Stomach (tissue), 4 donors: ENCODE results near the gene VWC2L.

Source experiments
- CTCF ChIP-seq, 7 experiments: fragments of 450-650 bp in 4 of 7; fragments of 200-600 bp in 3 of 7; sonication (generic) in 3 of 7; IDR thresholded peaks; one replicate each; pipeline ENCODE4 v1.5.1; 2016 to 2019; ENCODE audit warnings: antibody characterized with exemption in 7 of 7, control low read depth in 2 of 7, mild to moderate bottlenecking in 1 of 7
- EP300 ChIP-seq: sonication (generic); formaldehyde crosslinking; IDR thresholded peaks from one replicate; pipeline ENCODE4 v1.6.1; 2017; ENCODE audit warnings: antibody characterized with exemption
- POLR2AphosphoS5 ChIP-seq, 3 donors: sonication (generic); formaldehyde crosslinking; IDR thresholded peaks; one replicate each; pipeline ENCODE4 v1.6.1; 2016; ENCODE audit warnings: antibody characterized with exemption in 3 of 3

DNA sequence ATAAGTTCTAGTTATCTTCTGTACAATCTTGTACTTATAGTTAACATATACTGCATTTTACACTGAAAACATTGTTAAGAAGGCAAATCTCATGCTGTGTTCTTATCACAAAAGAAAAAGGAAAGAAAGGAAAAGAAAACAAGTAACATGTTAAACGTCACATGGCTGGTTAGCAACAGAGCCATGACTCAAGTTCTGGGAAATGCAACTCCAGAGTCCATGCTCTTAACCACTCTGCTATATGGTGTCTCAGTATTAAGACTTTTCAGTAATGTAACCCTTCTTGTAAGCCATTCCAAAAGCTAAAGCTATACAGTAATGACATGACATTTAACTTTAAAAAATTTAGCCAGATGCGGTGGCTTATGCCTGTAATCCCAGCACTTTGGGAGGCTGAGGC is 217.2 kb downstream of the VWC2L start:
- TF ChIP-seq CTCF (IDR thresholded peaks at IDR 0.05) (no peak), POLR2AphosphoS5 (IDR thresholded peaks at IDR 0.05) (no peak), EP300 (no peak)
